ENCODE data around the gene SHISA8. TPM values are rescaled to one million over a fixed set of nuclear protein-coding genes. Genes with fewer than 3 reads are reported as not detected.
"Not testable (repeated sequence)": the region's sequence is repeated elsewhere in the genome, so short reads cannot be mapped to it uniquely, and the experiment has no call there.

SHISA8 gene
- total RNA-seq, 2 experiments from 2014 or later, result 0.74 TPM; not detected in 1

DNA sequence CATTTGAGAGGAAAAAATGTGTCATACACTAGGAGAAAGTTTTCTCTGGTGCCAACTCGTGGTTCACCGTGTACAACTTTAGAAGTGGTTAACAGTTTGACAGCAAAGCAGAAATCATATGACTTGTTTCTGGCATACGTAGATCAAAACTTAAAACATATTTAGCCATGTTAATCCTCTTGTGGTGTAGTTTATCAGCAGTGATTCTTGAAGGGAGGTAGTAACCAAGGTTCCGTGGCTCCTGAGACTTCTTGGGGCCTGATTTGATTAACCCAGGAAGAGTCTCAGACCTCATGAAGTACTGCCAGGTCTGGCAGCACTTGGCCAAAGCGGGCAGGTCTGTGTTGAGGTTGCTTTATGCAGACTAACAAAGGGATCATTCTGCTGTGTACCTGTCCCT, 41.5 kb downstream of the SHISA8 start:
- Histone ChIP-seq H3K79me2 (ENCODE audit: insufficient read depth, low read depth, low read length) (0 out of 2 replicates have a peak, but pooled peaks cover 3% of the 10 kb centered on the region), H2AFZ (ENCODE audit: low read length) (no peak overlapping the region), H3K27ac (ENCODE audit: low read depth, low read length, poor library complexity, severe bottlenecking) (no peak overlapping the region), H3K9me2 (ENCODE audit: insufficient read depth, low read length) (no peaks in the 10 kb centered on the region), H3K4me2 (ENCODE audit: low read length) (no peak overlapping the region), H3K4me1 (ENCODE audit: insufficient read depth, low read length, poor library complexity, severe bottlenecking) (no peaks in the 10 kb centered on the region), H3K9me3 (ENCODE audit: low read length) (no peaks in the 10 kb centered on the region), H4K20me1 (ENCODE audit: insufficient read depth, low read length) (no peaks in the 10 kb centered on the region), H3K4me3 (ENCODE audit: low read depth, low read length, poor library complexity, severe bottlenecking) (no peak overlapping the region), H3K36me3 (ENCODE audit: insufficient read depth, low read length) (peaks cover 99% of the 10 kb centered on the region)
- ChIA-PET CTCF (ENCODE audit: unreplicated experiment) (no interaction called here), POLR2A (no interaction called here)
- intact Hi-C loops (cut with micrococcal nuclease; ENCODE audit: unreplicated experiment), result no loop called here
- TF ChIP-seq EZH2phosphoT487 (IDR thresholded peaks at IDR 0.05; ENCODE audit: borderline replicate concordance, low read depth, low read length) (no peak), CTCF (conservative IDR thresholded peaks at IDR 0.05; ENCODE audit: low read length) (no peak)
- TSS peak; percentile 30 for BruUV-seq (replicated peaks)
- no peak for DNase-seq (ENCODE audit: low spot score)

GRCh38 chr22:41870786-41871185, 44.1 kb downstream of the SHISA8 start:
- H3K36me3 ChIP-seq (ENCODE audit: insufficient read depth, low read length), result peaks cover 98% of the 10 kb centered on the region

DNA sequence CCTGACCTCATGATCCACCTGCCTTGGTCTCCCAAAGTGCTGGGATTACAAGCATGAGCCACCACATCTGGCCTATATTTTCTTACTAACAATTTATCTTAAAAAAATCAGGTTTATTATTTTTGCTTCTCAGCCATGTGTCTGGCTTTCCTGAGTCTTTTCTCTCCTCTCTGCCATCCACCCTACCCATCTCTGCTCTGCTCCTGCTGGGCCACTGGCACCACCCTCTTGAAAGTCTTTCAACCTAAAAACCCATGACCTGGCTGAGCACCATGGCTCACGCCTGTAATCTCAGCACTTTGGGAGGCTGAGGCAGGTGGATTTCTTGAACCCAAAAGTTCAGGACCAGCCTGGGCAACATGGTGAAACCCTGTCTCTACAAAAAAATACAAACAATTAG, 44.8 kb downstream of the SHISA8 start:
- Histone ChIP-seq H3K36me3 (ENCODE audit: insufficient read depth, low read length) (peaks cover 98% of the 10 kb centered on the region), H3K79me2 (ENCODE audit: insufficient read depth, low read depth, low read length) (peaks cover 31% of the 10 kb centered on the region)
- H3K9me2 ChIP-seq (ENCODE audit: insufficient read depth, low read length); DNase-seq (ENCODE audit: low spot score); H2AFZ ChIP-seq (ENCODE audit: low read length); H3K27ac ChIP-seq (ENCODE audit: low read depth, low read length, poor library complexity, severe bottlenecking); H4K20me1 ChIP-seq (ENCODE audit: insufficient read depth, low read length); CTCF ChIA-PET (ENCODE audit: unreplicated experiment); intact Hi-C loops (cut with micrococcal nuclease; ENCODE audit: unreplicated experiment); H3K9me3 ChIP-seq (ENCODE audit: low read length); H3K4me2 ChIP-seq (ENCODE audit: low read length); H3K4me3 ChIP-seq (ENCODE audit: low read depth, low read length, poor library complexity, severe bottlenecking); BruUV-seq (replicated peaks); H3K4me1 ChIP-seq (ENCODE audit: insufficient read depth, low read length, poor library complexity, severe bottlenecking): not testable (repeated sequence)
- POLR2A ChIA-PET, result interaction anchor here (0.7 kb wide), 1 partner anchor 189 kb away, joined by 3 read pairs; no protein-coding TSS in a partner anchor

More at GRCh38 chr22:41870786-41871185, 44.1 kb downstream of the SHISA8 start:
- Histone ChIP-seq H3K4me1 (ENCODE audit: insufficient read depth, low read length, poor library complexity, severe bottlenecking) (no peaks in the 10 kb centered on the region), H4K20me1 (ENCODE audit: insufficient read depth, low read length) (no peaks in the 10 kb centered on the region), H3K79me2 (ENCODE audit: insufficient read depth, low read depth, low read length) (peaks cover 24% of the 10 kb centered on the region), H3K4me2 (ENCODE audit: low read length) (no peak overlapping the region), H3K9me2 (ENCODE audit: insufficient read depth, low read length) (no peaks in the 10 kb centered on the region), H3K9me3 (ENCODE audit: low read length) (no peaks in the 10 kb centered on the region), H2AFZ (ENCODE audit: low read length) (no peak overlapping the region), H3K4me3 (ENCODE audit: low read depth, low read length, poor library complexity, severe bottlenecking) (no peak overlapping the region), H3K27ac (ENCODE audit: low read depth, low read length, poor library complexity, severe bottlenecking) (no peak overlapping the region)
- CTCF ChIA-PET (ENCODE audit: unreplicated experiment), result no interaction called here
- BruUV-seq (replicated peaks), result no TSS peak
- no peak for DNase-seq (ENCODE audit: low spot score)
- intact Hi-C loops (cut with micrococcal nuclease; ENCODE audit: unreplicated experiment), result no loop called here
- TF ChIP-seq CTCF (conservative IDR thresholded peaks at IDR 0.05; ENCODE audit: low read length) (no peak), EZH2phosphoT487 (IDR thresholded peaks at IDR 0.05; ENCODE audit: borderline replicate concordance, low read depth, low read length) (no peak)
- POLR2A ChIA-PET, result interaction anchor here (0.7 kb wide), 1 partner anchor 188 kb away, joined by 3 read pairs; no protein-coding TSS in a partner anchor
